ENCODE data around the gene IGFBP7.

IGFBP7 gene

GRCh38 chr4:57109847-57110639 is at the start of gene IGFBP7:
Gene IGFBP7 (minus strand): TSS chr4:57110385. CDS start chr4:57110351, 34 bp downstream.
- POLR2A ChIA-PET, result no interaction called here
- TF ChIP-seq CTCF (IDR thresholded peaks at IDR 0.05; ENCODE audit: control extremely low read depth, extremely low read depth, low read depth, missing control alignments), result no peak
- CTCF ChIA-PET, result interaction anchor here (1.2 kb wide), 1 partner anchor 53 kb away, joined by 5 read pairs; no protein-coding TSS in a partner anchor
- DNase-seq (ENCODE audit: extremely low spot score), result peak; percentile 24

- ChIA-PET POLR2A (no interaction called here), CTCF (interaction anchor here (1.4 kb wide), 1 partner anchor 12 kb away, joined by 3 read pairs; no protein-coding TSS in a partner anchor)
- no peak for DNase-seq (ENCODE audit: extremely low spot score)
- no peak for TF ChIP-seq CTCF (IDR thresholded peaks at IDR 0.05; ENCODE audit: control extremely low read depth, extremely low read depth, low read depth, missing control alignments)
Observed at GRCh38 chr4:57159866-57160265, 49.7 kb upstream of the IGFBP7 start.

GRCh38 chr4:57158762-57159161 is 48.6 kb upstream of the IGFBP7 start:
- TF ChIP-seq CTCF (IDR thresholded peaks at IDR 0.05; ENCODE audit: control extremely low read depth, extremely low read depth, low read depth, missing control alignments), result no peak
- ChIA-PET CTCF (no interaction called here), POLR2A (no interaction called here)

GRCh38 chr4:57158221-57158620 is 48.0 kb upstream of the IGFBP7 start:
- ChIA-PET POLR2A (no interaction called here), CTCF (interaction anchor here (0.9 to 1.1 kb wide), 2 partner anchors 14 to 33 kb away, joined by 3 read pairs; no protein-coding TSS in a partner anchor)
- TF ChIP-seq CTCF (IDR thresholded peaks at IDR 0.05; ENCODE audit: control extremely low read depth, extremely low read depth, low read depth, missing control alignments), result no peak
- DNase-seq (ENCODE audit: extremely low spot score), result no peak

More at GRCh38 chr4:57158762-57159161, 48.6 kb upstream of the IGFBP7 start:
- DNase-seq (ENCODE audit: extremely low spot score), result no peak

- CTCF ChIA-PET, result interaction anchor here (0.9 to 1.1 kb wide), 2 partner anchors 14 to 33 kb away, joined by 3 read pairs; no protein-coding TSS in a partner anchor
- POLR2A ChIA-PET, result no interaction called here
- no peak for DNase-seq (ENCODE audit: extremely low spot score)
- TF ChIP-seq CTCF (IDR thresholded peaks at IDR 0.05; ENCODE audit: control extremely low read depth, extremely low read depth, low read depth, missing control alignments), result no peak
Observed at GRCh38 chr4:57157596-57158137, 47.5 kb upstream of the IGFBP7 start.

- DNase-seq (ENCODE audit: extremely low spot score), result no peak
- POLR2A ChIA-PET, result no interaction called here
- CTCF ChIA-PET, result no interaction called here
- no peak for TF ChIP-seq CTCF (IDR thresholded peaks at IDR 0.05; ENCODE audit: control extremely low read depth, extremely low read depth, low read depth, missing control alignments)
Observed at GRCh38 chr4:57156242-57156990, 46.2 kb upstream of the IGFBP7 start.
